ENCODE results near the gene UBE2E1.

- TF ChIP-seq CTCF (IDR thresholded peaks at IDR 0.05) (no peak), POLR2A (IDR thresholded peaks at IDR 0.05) (no peak), EP300 (IDR thresholded peaks at IDR 0.05) (no peak)
Observed at GRCh38 chr3:23800731-23801130, 5.0 kb upstream of the UBE2E1 start.

All from stomach (tissue), 4 donors.